ENCODE data around the gene SORL1-AS1.

- TF ChIP-seq POLR2A (IDR thresholded peaks at IDR 0.05) (no peak), CTCF (IDR thresholded peaks at IDR 0.05) (no peak), EP300 (IDR thresholded peaks at IDR 0.05) (no peak), POLR2AphosphoS5 (IDR thresholded peaks at IDR 0.05) (no peak)
These were observed 27.0 kb upstream of the SORL1-AS1 start for GRCh38 chr11:121479698-121480238.
